Osteoblast (primary cell): Measurements from ENCODE around the gene XYLT1. TPM values are rescaled to one million over a fixed set of nuclear protein-coding genes. Genes with fewer than 3 reads are reported as not detected.

ENCODE experiments used
- DNase-seq: peaks from one replicate; pipeline ENCODE4 v3.0.0; 2011; ENCODE audit warnings: low spot score, mixed read lengths; ENCODE audit not compliant: insufficient read length; ENCODE audit errors: missing footprints
- H2AFZ ChIP-seq: 2 replicates; pipeline ENCODE4 v1.6.0; 2011; ENCODE audit warnings: mild to moderate bottlenecking, low read length
- H3K27ac ChIP-seq: 2 replicates; pipeline ENCODE4 v1.5.1; 2011; ENCODE audit warnings: mild to moderate bottlenecking, low read depth, low read length, moderate library complexity
- H3K27me3 ChIP-seq: 2 replicates; pipeline ENCODE4 v1.6.0; 2012; ENCODE audit warnings: mild to moderate bottlenecking, control low read depth, inconsistent platforms, low read length, moderate library complexity; ENCODE audit not compliant: insufficient read depth
- H3K36me3 ChIP-seq: 2 replicates; pipeline ENCODE4 v1.5.1; 2011; ENCODE audit warnings: mild to moderate bottlenecking, low read length, control low read depth, moderate library complexity; ENCODE audit not compliant: insufficient read depth
- H3K4me1 ChIP-seq: 2 replicates; pipeline ENCODE4 v1.5.1; 2011; ENCODE audit warnings: mild to moderate bottlenecking, low read length, control low read depth, moderate library complexity; ENCODE audit not compliant: insufficient read depth
- H3K4me2 ChIP-seq: 2 replicates; pipeline ENCODE4 v1.6.0; 2011; ENCODE audit warnings: mild to moderate bottlenecking, low read length; ENCODE audit not compliant: insufficient read depth
- H3K4me3 ChIP-seq: fragments of 200-600 bp; sonication (generic); 3 replicates; pipeline ENCODE4 v1.5.1; 2012; ENCODE audit warnings: mild to moderate bottlenecking, low read length, inconsistent platforms; ENCODE audit not compliant: insufficient read depth
- H3K79me2 ChIP-seq: 2 replicates; pipeline ENCODE4 v1.6.0; 2012; ENCODE audit warnings: mild to moderate bottlenecking, low read length, control low read depth, inconsistent platforms; ENCODE audit not compliant: insufficient read depth
- H3K9me3 ChIP-seq: 2 replicates; pipeline ENCODE4 v1.5.1; 2011; ENCODE audit warnings: low read depth, low read length, control low read depth
- H4K20me1 ChIP-seq: 2 replicates; pipeline ENCODE4 v1.6.0; 2012; ENCODE audit warnings: mild to moderate bottlenecking, low read length, control low read depth; ENCODE audit not compliant: insufficient read depth
- CTCF ChIP-seq: IDR thresholded peaks from 2 replicates; pipeline ENCODE4 v1.5.1; 2011; ENCODE audit warnings: mild to moderate bottlenecking, low read depth, low read length, moderate library complexity; ENCODE audit errors: extremely low read depth
- total RNA-seq: library from RNA; depleted of rRNA; stranded (reverse); fragments of >200 nt; gene quantifications from 2 replicates; pipeline ENCODE4 v1.2.3, GENCODE V29; 2012

Gene XYLT1
- total RNA-seq, 1 donor: 43.4 TPM

GRCh38 chr16:17444658-17445057 is 26.1 kb downstream of the XYLT1 start:
- DNase-seq: no peak
- peaks cover 3% of the 10 kb centered on the region for H3K36me3 ChIP-seq
- H2AFZ ChIP-seq: no peak overlapping the region
- H3K9me3 ChIP-seq: no peaks in the 10 kb centered on the region
- H3K79me2 ChIP-seq: peaks cover 19% of the 10 kb centered on the region
- no peak overlapping the region for H3K27ac ChIP-seq
- no peaks in the 10 kb centered on the region for H3K27me3 ChIP-seq
- no peak overlapping the region for H3K4me2 ChIP-seq
- no peak for TF ChIP-seq CTCF
- H3K4me3 ChIP-seq: no peak overlapping the region
- peaks cover 3% of the 10 kb centered on the region for H4K20me1 ChIP-seq
- H3K4me1 ChIP-seq: no peaks in the 10 kb centered on the region

- Histone ChIP-seq H3K4me3 (no peak overlapping the region), H2AFZ (no peak overlapping the region), H3K4me2 (no peak overlapping the region), H3K27me3 (no peaks in the 10 kb centered on the region), H3K9me3 (no peaks in the 10 kb centered on the region), H3K36me3 (peaks cover 1% of the 10 kb centered on the region), H3K4me1 (no peaks in the 10 kb centered on the region), H3K79me2 (peaks cover 4% of the 10 kb centered on the region), H3K27ac (no peak overlapping the region), H4K20me1 (peaks cover 24% of the 10 kb centered on the region)
- no peak for TF ChIP-seq CTCF
- no peak for DNase-seq
Observed at GRCh38 chr16:17440131-17440530, 30.6 kb downstream of the XYLT1 start.

- Histone ChIP-seq H3K4me3 (no peak overlapping the region), H3K4me1 (no peaks in the 10 kb centered on the region), H3K27ac (no peak overlapping the region), H2AFZ (no peak overlapping the region), H3K79me2 (peaks cover 6% of the 10 kb centered on the region), H3K36me3 (no peaks in the 10 kb centered on the region), H3K4me2 (no peak overlapping the region), H3K9me3 (no peaks in the 10 kb centered on the region), H4K20me1 (peaks cover 24% of the 10 kb centered on the region), H3K27me3 (no peaks in the 10 kb centered on the region)
- TF ChIP-seq CTCF: no peak
- no peak for DNase-seq
Observed at GRCh38 chr16:17439580-17439979, 31.2 kb downstream of the XYLT1 start.

- Histone ChIP-seq H4K20me1 (peaks cover 31% of the 10 kb centered on the region), H3K4me1 (peaks cover 7% of the 10 kb centered on the region), H3K79me2 (peaks cover 6% of the 10 kb centered on the region), H3K9me3 (no peaks in the 10 kb centered on the region), H3K36me3 (no peaks in the 10 kb centered on the region), H2AFZ (no peak overlapping the region), H3K4me2 (no peak overlapping the region), H3K27ac (no peak overlapping the region), H3K27me3 (no peaks in the 10 kb centered on the region), H3K4me3 (no peak overlapping the region)
- no peak for DNase-seq
- no peak for TF ChIP-seq CTCF
Observed at GRCh38 chr16:17437981-17438380, 32.8 kb downstream of the XYLT1 start.
